BE2C (cell line): ENCODE measurements around the gene USP36.

Source experiments
- DNase-seq: peaks from one replicate; pipeline ENCODE4 v3.0.0-alpha.2; 2020
- H3K27me3 ChIP-seq: fragments of 250-450 bp; sonication (Bioruptor Pico); 2 replicates; pipeline ENCODE4 v1.5.1; 2020; ENCODE audit warnings: mild to moderate bottlenecking
- H3K36me3 ChIP-seq: fragments of 250-450 bp; sonication (Bioruptor Pico); 2 replicates; pipeline ENCODE4 v1.5.1; 2020; ENCODE audit warnings: mild to moderate bottlenecking
- H3K4me1 ChIP-seq: fragments of 250-450 bp; sonication (Bioruptor Pico); 2 replicates; pipeline ENCODE4 v1.5.1; 2020
- H3K4me3 ChIP-seq: 2 replicates; pipeline ENCODE4 v1.5.1; 2011; ENCODE audit warnings: low read depth, low read length
- H3K9me3 ChIP-seq: fragments of 250-450 bp; sonication (Bioruptor Pico); 2 replicates; pipeline ENCODE4 v1.5.1; 2020
- CTCF ChIP-seq: IDR thresholded peaks from 2 replicates; pipeline ENCODE4 v1.5.1; 2012; ENCODE audit warnings: mild to moderate bottlenecking, low read depth, low read length

The USP36 gene

DNA sequence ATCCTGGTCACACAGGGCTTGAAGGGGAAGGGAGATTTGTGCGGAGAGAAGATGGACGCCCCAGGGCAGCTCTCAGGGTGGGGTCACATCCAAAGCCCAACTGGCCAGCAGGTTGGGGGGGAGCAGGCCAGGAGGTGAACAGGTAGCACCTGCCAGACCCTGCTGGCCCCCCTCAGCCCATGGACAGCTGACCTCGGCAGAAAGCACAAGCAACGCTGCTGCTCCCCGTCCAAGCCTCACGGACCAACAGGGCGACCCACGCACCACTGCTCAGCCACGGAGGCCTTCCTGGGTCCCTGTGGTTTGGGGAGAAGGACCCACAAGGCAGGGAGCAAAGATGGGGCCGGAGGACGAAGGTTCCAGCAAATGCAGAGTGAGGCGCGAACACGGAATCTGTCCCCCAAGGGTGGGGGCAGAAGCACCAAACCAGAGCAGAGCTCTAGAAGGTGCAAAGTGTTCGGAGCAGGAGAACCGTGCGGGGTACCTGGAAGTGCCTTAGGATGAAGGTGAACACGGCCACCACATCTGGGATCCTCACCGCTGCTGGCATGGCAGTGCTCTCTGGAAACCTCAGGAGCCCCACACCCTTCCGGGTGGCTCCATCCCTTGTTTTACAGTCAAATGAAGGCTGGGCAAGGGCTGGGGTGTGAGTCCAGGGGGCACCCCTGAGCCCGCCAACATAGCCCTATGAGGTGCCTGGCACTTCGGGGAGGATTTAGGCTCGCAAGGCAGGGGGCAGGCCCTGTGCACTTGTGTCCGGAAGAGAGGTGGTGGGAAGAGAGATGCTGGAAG lies 44.5 kb upstream of the USP36 start:
- Histone ChIP-seq H3K27me3 (no peaks in the 10 kb centered on the region), H3K4me3 (no peak overlapping the region), H3K4me1 (peaks cover 26% of the 10 kb centered on the region), H3K9me3 (no peaks in the 10 kb centered on the region), H3K36me3 (no peaks in the 10 kb centered on the region)
- TF ChIP-seq CTCF, result no peak
- DNase-seq, result no peak

DNA sequence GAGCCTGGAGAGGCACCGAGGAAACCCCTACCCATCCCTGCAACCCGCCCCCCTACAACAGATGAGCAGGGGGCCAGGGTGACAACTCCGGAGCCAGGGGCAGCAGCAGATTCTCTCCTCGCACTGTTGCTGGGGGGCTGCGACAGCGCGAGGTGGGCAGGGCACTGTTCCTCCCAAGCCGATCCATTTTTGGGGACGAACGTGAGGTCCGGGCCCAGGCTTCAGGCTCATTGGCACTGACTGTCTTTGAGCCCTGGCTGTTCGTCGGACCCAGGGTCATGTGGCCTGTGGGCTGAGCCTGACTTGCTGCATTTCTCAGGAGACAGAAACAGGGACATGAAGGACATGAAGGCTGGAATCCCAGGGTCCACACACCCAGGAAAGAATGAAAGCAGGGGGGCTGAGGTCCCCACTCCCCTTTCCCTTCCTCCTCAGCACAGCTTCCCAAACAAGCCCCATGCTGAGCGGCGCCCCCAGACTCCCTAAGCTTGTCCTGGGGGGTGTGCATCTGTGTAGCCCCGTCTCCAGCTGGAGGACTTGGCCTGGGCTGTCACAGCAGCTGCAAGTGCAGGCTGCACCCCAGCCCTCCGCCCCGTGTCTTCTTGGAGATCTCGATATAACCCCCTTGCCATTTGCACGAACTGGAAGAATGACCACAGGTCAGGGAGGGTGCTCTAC lies 43.7 kb upstream of the USP36 start:
- no peak for DNase-seq
- peaks cover 26% of the 10 kb centered on the region for H3K4me1 ChIP-seq
- no peaks in the 10 kb centered on the region for H3K9me3 ChIP-seq
- H3K36me3 ChIP-seq, result no peaks in the 10 kb centered on the region
- TF ChIP-seq CTCF, result no peak
- no peaks in the 10 kb centered on the region for H3K27me3 ChIP-seq
- H3K4me3 ChIP-seq, result peak overlapping the region; percentile 47

- H3K36me3 ChIP-seq, result no peaks in the 10 kb centered on the region
- H3K4me3 ChIP-seq, result peak overlapping the region; percentile 47
- no peak for TF ChIP-seq CTCF
- H3K4me1 ChIP-seq, result peaks cover 26% of the 10 kb centered on the region
- DNase-seq, result peak; percentile 88
- H3K9me3 ChIP-seq, result no peaks in the 10 kb centered on the region
- H3K27me3 ChIP-seq, result no peaks in the 10 kb centered on the region
These were observed 43.0 kb upstream of the USP36 start for GRCh38 chr17:78883533-78884131.

- no peak for TF ChIP-seq CTCF
- Histone ChIP-seq H3K27me3 (no peaks in the 10 kb centered on the region), H3K4me3 (peak overlapping the region; percentile 47), H3K4me1 (peaks cover 26% of the 10 kb centered on the region), H3K9me3 (no peaks in the 10 kb centered on the region), H3K36me3 (no peaks in the 10 kb centered on the region)
- DNase-seq, result peak; percentile 84
These were observed 42.5 kb upstream of the USP36 start for GRCh38 chr17:78883089-78883532.

DNA sequence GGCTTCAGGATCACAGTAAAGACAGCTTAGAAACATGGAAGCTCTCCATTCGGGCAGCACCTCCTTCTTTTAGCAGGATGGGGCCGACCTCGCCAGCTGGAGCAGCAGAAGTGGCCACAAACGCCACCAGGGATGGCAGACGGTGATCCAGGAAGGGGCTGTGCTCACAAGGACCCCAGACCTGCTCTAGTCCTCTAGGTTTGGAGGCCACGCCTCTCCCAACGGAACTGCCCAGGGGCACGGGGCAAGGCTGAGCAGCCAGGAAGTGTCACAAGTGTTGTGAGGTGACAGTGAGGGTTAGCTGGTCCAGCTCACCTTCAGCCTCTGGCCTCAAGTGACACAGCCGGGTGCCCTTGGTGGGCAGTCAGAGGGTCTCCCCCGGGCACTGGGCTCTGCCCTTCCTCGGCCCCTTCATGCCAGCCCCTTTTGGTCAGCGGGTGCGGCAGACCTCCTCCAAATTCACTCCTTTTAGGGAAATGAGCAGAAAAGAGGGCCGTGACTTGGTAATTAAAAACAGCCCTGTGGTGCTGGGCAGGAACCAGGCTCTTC lies 42.0 kb upstream of the USP36 start:
- H3K4me1 ChIP-seq, result peaks cover 26% of the 10 kb centered on the region
- no peaks in the 10 kb centered on the region for H3K36me3 ChIP-seq
- H3K27me3 ChIP-seq, result no peaks in the 10 kb centered on the region
- H3K4me3 ChIP-seq, result peak overlapping the region; percentile 47
- peak; percentile 59 for DNase-seq
- no peak for TF ChIP-seq CTCF
- H3K9me3 ChIP-seq, result no peaks in the 10 kb centered on the region
